Mammary epithelial cell (primary cell): ENCODE data around the gene CTAG2.
"Not testable (repeated sequence)": the region's sequence is repeated elsewhere in the genome, so short reads cannot be mapped to it uniquely, and the experiment has no call there.

Experiments used
- EZH2 ChIP-seq: IDR thresholded peaks from 2 replicates; pipeline ENCODE4 v1.6.1; 2012; ENCODE audit warnings: low read length, inconsistent platforms, borderline replicate concordance
- TF ChIP-seq, protein P1 (sequence below), 2 donors: IDR thresholded peaks in 1 of 2; conservative IDR thresholded peaks in 1 of 2; 2 replicates each; pipeline ENCODE4 v1.5.1; 2011 to 2012; ENCODE audit warnings: inconsistent platforms in 2 of 2, low read length in 2 of 2, mild to moderate bottlenecking in 2 of 2, control low read depth in 1 of 2, low read depth in 1 of 2; ENCODE audit not compliant: insufficient read depth in 1 of 2; ENCODE audit errors: extremely low read depth in 1 of 2

DNA sequence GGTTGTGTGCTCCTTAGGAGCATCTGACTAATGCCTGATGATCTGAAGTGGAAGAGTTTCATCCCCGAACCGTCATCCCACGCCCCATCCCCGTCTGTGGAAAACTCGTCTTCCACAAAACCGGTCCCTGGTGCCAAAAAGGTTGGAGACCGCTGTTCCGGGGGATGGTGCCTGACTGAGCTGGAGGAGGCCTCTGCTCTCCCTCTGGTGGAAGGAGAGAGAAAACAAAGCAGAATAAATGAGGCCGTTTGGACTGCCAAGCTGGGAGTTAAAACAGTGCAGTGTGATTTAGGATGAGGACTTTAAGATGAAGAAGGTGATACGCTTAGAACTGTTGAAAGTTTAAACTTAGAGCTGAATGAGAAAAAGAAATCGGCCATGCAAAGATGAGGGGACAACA lies 19.7 kb downstream of the CTAG2 start:
- not testable (repeated sequence) for TF ChIP-seq EZH2
- TF ChIP-seq, protein P1, sequence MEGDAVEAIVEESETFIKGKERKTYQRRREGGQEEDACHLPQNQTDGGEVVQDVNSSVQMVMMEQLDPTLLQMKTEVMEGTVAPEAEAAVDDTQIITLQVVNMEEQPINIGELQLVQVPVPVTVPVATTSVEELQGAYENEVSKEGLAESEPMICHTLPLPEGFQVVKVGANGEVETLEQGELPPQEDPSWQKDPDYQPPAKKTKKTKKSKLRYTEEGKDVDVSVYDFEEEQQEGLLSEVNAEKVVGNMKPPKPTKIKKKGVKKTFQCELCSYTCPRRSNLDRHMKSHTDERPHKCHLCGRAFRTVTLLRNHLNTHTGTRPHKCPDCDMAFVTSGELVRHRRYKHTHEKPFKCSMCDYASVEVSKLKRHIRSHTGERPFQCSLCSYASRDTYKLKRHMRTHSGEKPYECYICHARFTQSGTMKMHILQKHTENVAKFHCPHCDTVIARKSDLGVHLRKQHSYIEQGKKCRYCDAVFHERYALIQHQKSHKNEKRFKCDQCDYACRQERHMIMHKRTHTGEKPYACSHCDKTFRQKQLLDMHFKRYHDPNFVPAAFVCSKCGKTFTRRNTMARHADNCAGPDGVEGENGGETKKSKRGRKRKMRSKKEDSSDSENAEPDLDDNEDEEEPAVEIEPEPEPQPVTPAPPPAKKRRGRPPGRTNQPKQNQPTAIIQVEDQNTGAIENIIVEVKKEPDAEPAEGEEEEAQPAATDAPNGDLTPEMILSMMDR (conservative IDR thresholded peaks at IDR 0.05 in 1 of 2, IDR thresholded peaks at IDR 0.05 in 1 of 2; ENCODE audit: extremely low read depth in 1 of 2, insufficient read depth in 1 of 2, low read depth in 1 of 2, low read length in 2 of 2), result not testable (repeated sequence)
